CMK (cell line): ENCODE results near the gene NOS3.

ENCODE experiments used
- DNase-seq: peaks from one replicate; pipeline ENCODE4 v3.0.0-alpha.2; 2010; ENCODE audit warnings: low read depth

Gene NOS3

GRCh38 chr7:150964593-150965111, 26.2 kb upstream of the NOS3 start:
- no peak for DNase-seq

- DNase-seq, result no peak
Measured at GRCh38 chr7:150965273-150965830, 25.5 kb upstream of the NOS3 start.

GRCh38 chr7:150966002-150966401, 24.8 kb upstream of the NOS3 start:
- DNase-seq, result no peak

GRCh38 chr7:150967349-150967748, 23.5 kb upstream of the NOS3 start:
- no peak for DNase-seq

GRCh38 chr7:150968056-150968733, 22.6 kb upstream of the NOS3 start:
- DNase-seq, result no peak

GRCh38 chr7:150968734-150969372, 22.0 kb upstream of the NOS3 start:
- no peak for DNase-seq

- no peak for DNase-seq
Measured at GRCh38 chr7:150969475-150969874, 21.3 kb upstream of the NOS3 start.

GRCh38 chr7:150970424-150970823, 20.4 kb upstream of the NOS3 start:
- no peak for DNase-seq

GRCh38 chr7:150971242-150972022, 19.4 kb upstream of the NOS3 start:
- no peak for DNase-seq

GRCh38 chr7:150972023-150972468, 18.8 kb upstream of the NOS3 start:
- no peak for DNase-seq

- DNase-seq, result no peak
Measured at GRCh38 chr7:150972741-150973140, 18.1 kb upstream of the NOS3 start.

- no peak for DNase-seq
Measured at GRCh38 chr7:150973571-150974451, 17.0 kb upstream of the NOS3 start.

GRCh38 chr7:150974468-150975391, 16.1 kb upstream of the NOS3 start:
- no peak for DNase-seq

- DNase-seq, result no peak
Measured at GRCh38 chr7:150975536-150976319, 15.1 kb upstream of the NOS3 start.

GRCh38 chr7:150976529-150977381, 14.1 kb upstream of the NOS3 start:
- no peak for DNase-seq

- no peak for DNase-seq
Measured at GRCh38 chr7:150977382-150978125, 13.3 kb upstream of the NOS3 start.

GRCh38 chr7:150978126-150978789, 12.6 kb upstream of the NOS3 start, which contains the start of gene KCNH2:
KCNH2 (minus strand) TSS chr7:150978321; CDS start chr7:150977913, 408 bp downstream.
- DNase-seq, result no peak
